Activated T-helper 1 cell treated with anti-CD3 and anti-CD28 coated beads, Interleukin-12 subunit alpha, Interleukin-12 subunit beta, Interleukin-2, Interleukin-4 antibody, amounts not matched to agents 30 ng/mL and 10 ng/mL and 1 ng/mL, durations not matched to agents 14 hours and 24 hours and 36 hours (primary cell): Measurements from ENCODE around the gene RBM34. TPM values are rescaled to one million over a fixed set of nuclear protein-coding genes. Genes with fewer than 3 reads are reported as not detected.
"Not testable (repeated sequence)": the region's sequence is repeated elsewhere in the genome, so short reads cannot be mapped to it uniquely, and the experiment has no call there.

ENCODE experiments used
- DNase-seq: peaks from one replicate; pipeline ENCODE4 v3.0.0; 2021; ENCODE audit warnings: low spot score
- H3K27ac Mint-ChIP-seq: one replicate; pipeline ENCODE4 v1.8.0; 2021; ENCODE audit warnings: mild to moderate bottlenecking, mixed read lengths
- H3K27me3 Mint-ChIP-seq: one replicate; pipeline ENCODE4 v1.8.0; 2022; ENCODE audit warnings: mild to moderate bottlenecking, moderate library complexity, mixed read lengths; ENCODE audit not compliant: insufficient read depth
- H3K36me3 Mint-ChIP-seq: one replicate; pipeline ENCODE4 v1.8.0; 2021; ENCODE audit warnings: low read depth, mixed read lengths
- H3K4me1 Mint-ChIP-seq: one replicate; pipeline ENCODE4 v1.8.0; 2021; ENCODE audit warnings: low read depth, mixed read lengths
- H3K4me3 Mint-ChIP-seq: one replicate; pipeline ENCODE4 v1.8.0; 2021; ENCODE audit warnings: mild to moderate bottlenecking, moderate library complexity, mixed read lengths
- H3K9me3 Mint-ChIP-seq: one replicate; pipeline ENCODE4 v1.8.0; 2021; ENCODE audit warnings: mixed read lengths
- intact Hi-C: fragments of 100-400 bp; cut with micrococcal nuclease; formaldehyde crosslinking; loops from one replicate; pipeline ENCODE4 v1.15.1; 2024
- total RNA-seq: library from RNA; stranded (reverse); gene quantifications from 2 replicates; pipeline ENCODE4 v1.2.3, GENCODE V29; 2022

Gene RBM34
- total RNA-seq, 1 donor from 2014 or later, result 120 TPM

GRCh38 chr1:235092415-235092814 is 68.6 kb downstream of the RBM34 start:
- H3K36me3 Mint-ChIP-seq, intact Hi-C loops, DNase-seq, H3K27me3 Mint-ChIP-seq, H3K27ac Mint-ChIP-seq, H3K9me3 Mint-ChIP-seq, H3K4me3 Mint-ChIP-seq: not testable (repeated sequence)
- peaks cover 13% of the 10 kb centered on the region for H3K4me1 Mint-ChIP-seq

DNA sequence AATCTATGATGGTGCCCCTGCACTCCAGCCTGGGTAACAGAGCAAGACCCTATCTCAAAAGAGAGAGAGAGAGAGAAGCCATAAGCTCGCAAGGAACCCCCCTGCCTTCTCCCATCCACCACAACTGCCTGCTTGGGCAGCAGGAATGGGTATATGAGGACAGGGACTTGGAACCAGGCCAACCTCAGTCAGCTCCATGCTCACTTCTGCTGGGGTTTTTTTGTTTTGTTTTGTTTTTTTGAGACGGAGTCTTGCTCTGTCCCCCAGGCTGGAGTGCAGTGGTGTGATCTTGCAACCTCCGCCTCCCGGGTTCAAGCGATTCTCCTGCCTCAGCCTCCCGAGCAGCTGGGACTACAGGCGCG is 69.0 kb downstream of the RBM34 start:
- H3K4me3 Mint-ChIP-seq, H3K36me3 Mint-ChIP-seq, H3K27ac Mint-ChIP-seq, H3K9me3 Mint-ChIP-seq, DNase-seq, intact Hi-C loops, H3K27me3 Mint-ChIP-seq: not testable (repeated sequence)
- peaks cover 13% of the 10 kb centered on the region for H3K4me1 Mint-ChIP-seq

- H3K36me3 Mint-ChIP-seq, intact Hi-C loops, H3K27me3 Mint-ChIP-seq, DNase-seq, H3K27ac Mint-ChIP-seq, H3K9me3 Mint-ChIP-seq, H3K4me3 Mint-ChIP-seq: not testable (repeated sequence)
- H3K4me1 Mint-ChIP-seq, result peaks cover 13% of the 10 kb centered on the region
Observed at GRCh38 chr1:235091319-235092044, 69.6 kb downstream of the RBM34 start.

DNA sequence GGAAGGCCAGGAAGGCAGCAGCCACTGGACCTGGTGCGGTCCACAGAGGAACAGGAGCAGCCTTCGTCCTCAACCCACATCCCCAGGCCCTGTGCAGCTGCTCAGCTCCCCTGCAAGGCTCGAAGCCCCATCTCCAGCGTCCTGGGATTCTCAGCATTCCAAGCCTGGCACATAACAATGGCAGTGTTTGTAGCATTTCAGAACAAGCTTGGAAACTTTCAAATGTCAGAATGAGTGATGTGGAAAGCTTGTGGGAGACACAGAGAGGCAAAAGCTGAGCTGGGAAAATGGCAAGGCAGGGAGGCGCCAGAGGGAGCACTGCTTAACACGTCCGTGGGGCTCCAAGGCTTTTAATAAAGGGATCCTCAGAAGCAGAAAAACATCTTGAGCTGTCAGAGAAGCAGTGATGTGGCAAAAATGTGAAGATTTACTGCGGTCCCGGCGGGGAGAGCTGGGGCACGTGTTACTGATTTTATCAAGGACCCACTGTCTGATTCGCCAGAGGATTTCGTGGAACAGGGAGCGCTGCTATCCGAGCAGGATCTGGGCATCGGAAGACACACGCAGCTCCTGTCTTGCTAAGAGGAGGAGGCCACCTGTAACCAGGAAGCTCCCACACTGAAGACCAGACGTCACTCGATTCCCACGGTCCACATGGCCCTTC is 70.5 kb downstream of the RBM34 start:
- no peak for DNase-seq
- H3K4me1 Mint-ChIP-seq, result peaks cover 13% of the 10 kb centered on the region
- no peaks in the 10 kb centered on the region for H3K36me3 Mint-ChIP-seq
- intact Hi-C loops, result no loop called here
- no peak overlapping the region for H3K4me3 Mint-ChIP-seq
- no peak overlapping the region for H3K27ac Mint-ChIP-seq
- H3K9me3 Mint-ChIP-seq, result no peaks in the 10 kb centered on the region
- H3K27me3 Mint-ChIP-seq, result no peaks in the 10 kb centered on the region

DNA sequence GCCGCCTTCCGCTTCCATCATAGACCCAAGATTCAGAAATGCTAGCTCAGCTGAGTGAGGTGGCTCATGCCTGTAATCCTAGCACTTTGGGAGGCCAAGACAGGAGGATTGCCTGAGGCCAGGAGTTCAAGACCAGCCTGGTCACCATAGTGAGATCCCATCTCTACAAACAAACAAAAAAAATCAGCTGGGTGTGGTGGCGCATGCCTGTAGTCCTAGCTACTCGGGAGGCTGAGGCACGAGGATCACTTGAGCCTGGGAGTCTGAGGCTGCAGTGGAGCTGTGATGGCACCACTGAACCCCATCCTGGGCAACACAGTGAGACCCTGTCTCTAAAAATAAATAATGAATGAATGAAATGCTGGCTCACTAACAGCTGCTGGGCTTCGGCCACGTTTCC is 72.1 kb downstream of the RBM34 start:
- no peaks in the 10 kb centered on the region for H3K9me3 Mint-ChIP-seq
- H3K36me3 Mint-ChIP-seq, result no peaks in the 10 kb centered on the region
- intact Hi-C loops, result loop anchor here (10.0 kb wide), 1 partner anchor 974 kb away; no protein-coding TSS in a partner anchor
- no peaks in the 10 kb centered on the region for H3K27me3 Mint-ChIP-seq
- H3K27ac Mint-ChIP-seq, result no peak overlapping the region
- no peak for DNase-seq
- peaks cover 13% of the 10 kb centered on the region for H3K4me1 Mint-ChIP-seq
- no peak overlapping the region for H3K4me3 Mint-ChIP-seq

DNA sequence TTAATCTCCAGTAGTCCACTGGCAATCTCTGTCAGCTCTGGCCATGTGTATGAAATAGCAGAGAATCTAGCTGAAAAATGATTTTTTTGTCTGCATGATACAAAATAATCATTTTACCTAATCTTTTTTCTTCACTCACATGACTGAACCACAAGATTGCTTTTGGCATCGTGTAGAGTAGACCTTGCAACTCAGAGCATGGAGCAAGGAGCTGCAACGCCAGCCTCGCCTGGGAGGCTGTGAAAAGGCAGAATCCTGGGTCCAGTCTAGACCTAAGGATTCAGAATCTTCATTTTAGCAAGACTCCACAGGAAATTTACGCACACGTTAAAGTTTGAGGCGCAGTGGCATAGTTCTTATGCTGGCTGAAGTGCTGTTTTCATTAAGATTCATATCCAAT is 72.6 kb downstream of the RBM34 start:
- no peak overlapping the region for H3K27ac Mint-ChIP-seq
- H3K9me3 Mint-ChIP-seq, result no peaks in the 10 kb centered on the region
- H3K4me1 Mint-ChIP-seq, result peaks cover 13% of the 10 kb centered on the region
- no peaks in the 10 kb centered on the region for H3K27me3 Mint-ChIP-seq
- intact Hi-C loops, result loop anchor here (10.0 kb wide), 1 partner anchor 974 kb away; no protein-coding TSS in a partner anchor
- no peak overlapping the region for H3K4me3 Mint-ChIP-seq
- H3K36me3 Mint-ChIP-seq, result no peaks in the 10 kb centered on the region
- no peak for DNase-seq

DNA sequence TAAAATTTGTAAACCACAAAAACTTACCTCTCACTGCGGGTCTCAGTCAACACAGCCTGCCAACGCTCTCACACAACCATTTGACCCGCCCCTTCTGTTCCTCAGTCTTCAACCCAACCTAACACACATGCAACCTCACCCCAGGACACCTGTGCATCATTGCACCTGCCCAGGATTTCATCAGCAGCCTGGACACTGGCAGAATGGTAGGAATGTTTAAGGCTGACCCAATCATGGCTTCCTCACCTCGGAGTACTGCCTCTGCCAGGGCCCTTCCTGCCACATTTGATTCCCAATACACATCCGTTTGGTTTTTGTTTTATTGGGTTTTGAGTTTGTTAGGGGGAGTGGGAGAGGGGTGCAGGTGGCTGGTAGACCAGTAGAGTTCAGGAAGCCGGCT is 73.1 kb downstream of the RBM34 start:
- Mint-ChIP-seq H3K4me3 (no peak overlapping the region), H3K4me1 (peaks cover 18% of the 10 kb centered on the region), H3K36me3 (no peaks in the 10 kb centered on the region), H3K27ac (no peak overlapping the region), H3K27me3 (no peaks in the 10 kb centered on the region), H3K9me3 (no peaks in the 10 kb centered on the region)
- no peak for DNase-seq
- intact Hi-C loops, result loop anchor here (10.0 kb wide), 1 partner anchor 973 kb away; no protein-coding TSS in a partner anchor

- not testable (repeated sequence) for H3K27ac Mint-ChIP-seq, H3K9me3 Mint-ChIP-seq, H3K36me3 Mint-ChIP-seq, DNase-seq, H3K4me3 Mint-ChIP-seq, H3K27me3 Mint-ChIP-seq
- intact Hi-C loops, result loop anchor here (10.0 kb wide), 1 partner anchor 971 kb away; no protein-coding TSS in a partner anchor
- H3K4me1 Mint-ChIP-seq, result peaks cover 20% of the 10 kb centered on the region
Observed at GRCh38 chr1:235085411-235086117, 75.5 kb downstream of the RBM34 start.

Other genes starting within 250 kb of the RBM34 start
- 112 and 137 TPM in 2 replicates for gene TOMM20, start 32.4 kb downstream of the RBM34 start, total RNA-seq
- gene ARID4B, start 166.9 kb upstream of the RBM34 start, total RNA-seq, result 58.7 and 66.6 TPM in 2 replicates
- 28.8 and 29.8 TPM in 2 replicates for gene GGPS1, start 167.3 kb upstream of the RBM34 start, total RNA-seq
- 29.0 and 29.2 TPM in 2 replicates for gene TBCE, start 206.2 kb upstream of the RBM34 start, total RNA-seq